Effector memory CD4-positive, alpha-beta T cell (primary cell): ENCODE results near the gene ARHGEF9.

ENCODE experiments used
- DNase-seq, 3 donors: peaks; one replicate each; pipeline ENCODE4 v3.0.0-alpha.2; 2020
- H3K27ac ChIP-seq: 2 replicates; pipeline ENCODE4 v1.7.0; 2013; ENCODE audit warnings: mild to moderate bottlenecking, low read length, moderate library complexity; ENCODE audit not compliant: insufficient read depth, poor library complexity, severe bottlenecking
- H3K27me3 ChIP-seq: replicated peaks from 2 replicates; pipeline ENCODE4 v1.7.0; 2013; ENCODE audit warnings: mild to moderate bottlenecking, low read length; ENCODE audit not compliant: insufficient read depth, control insufficient read depth, poor library complexity, severe bottlenecking
- H3K36me3 ChIP-seq: 2 replicates; pipeline ENCODE4 v1.7.0; 2013; ENCODE audit warnings: mild to moderate bottlenecking, low read length, moderate library complexity; ENCODE audit not compliant: control insufficient read depth, insufficient read depth
- H3K4me1 ChIP-seq: 2 replicates; pipeline ENCODE4 v1.7.0; 2013; ENCODE audit warnings: low read length, mild to moderate bottlenecking; ENCODE audit not compliant: control insufficient read depth, insufficient read depth, poor library complexity, severe bottlenecking
- H3K4me3 ChIP-seq: 2 replicates; pipeline ENCODE4 v1.7.0; 2013; ENCODE audit warnings: low read length, low read depth, mild to moderate bottlenecking; ENCODE audit not compliant: insufficient read depth, poor library complexity, severe bottlenecking
- H3K9me3 ChIP-seq: 2 replicates; pipeline ENCODE4 v1.7.0; 2013; ENCODE audit warnings: mild to moderate bottlenecking, low read length, moderate library complexity; ENCODE audit not compliant: control insufficient read depth

The ARHGEF9 gene

DNA sequence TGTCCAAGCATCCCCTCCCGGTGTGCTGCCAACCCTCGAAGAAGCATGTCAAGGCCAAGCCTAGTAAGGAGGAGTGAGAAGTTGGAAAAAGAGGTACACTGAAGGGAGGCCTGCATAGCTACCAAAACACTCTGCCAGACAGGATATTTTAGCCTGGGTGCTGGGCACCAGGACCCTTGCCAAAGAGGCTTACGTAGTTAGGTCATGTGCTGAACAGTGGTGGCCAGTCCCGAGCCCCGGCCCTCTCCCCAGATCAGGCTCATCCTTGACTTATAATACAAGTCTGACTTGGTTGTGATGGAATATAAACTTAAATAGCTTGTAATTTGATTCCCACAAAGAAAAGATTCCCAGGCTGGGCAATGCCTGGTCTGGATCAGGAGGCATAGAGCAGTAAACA, 149.3 kb downstream of the ARHGEF9 start:
- no peak for DNase-seq
- Histone ChIP-seq H3K9me3 (no peaks in the 10 kb centered on the region), H3K4me1 (no peaks in the 10 kb centered on the region), H3K36me3 (no peaks in the 10 kb centered on the region), H3K27ac (no peak overlapping the region), H3K27me3 (no peaks in the 10 kb centered on the region), H3K4me3 (no peak overlapping the region)

DNA sequence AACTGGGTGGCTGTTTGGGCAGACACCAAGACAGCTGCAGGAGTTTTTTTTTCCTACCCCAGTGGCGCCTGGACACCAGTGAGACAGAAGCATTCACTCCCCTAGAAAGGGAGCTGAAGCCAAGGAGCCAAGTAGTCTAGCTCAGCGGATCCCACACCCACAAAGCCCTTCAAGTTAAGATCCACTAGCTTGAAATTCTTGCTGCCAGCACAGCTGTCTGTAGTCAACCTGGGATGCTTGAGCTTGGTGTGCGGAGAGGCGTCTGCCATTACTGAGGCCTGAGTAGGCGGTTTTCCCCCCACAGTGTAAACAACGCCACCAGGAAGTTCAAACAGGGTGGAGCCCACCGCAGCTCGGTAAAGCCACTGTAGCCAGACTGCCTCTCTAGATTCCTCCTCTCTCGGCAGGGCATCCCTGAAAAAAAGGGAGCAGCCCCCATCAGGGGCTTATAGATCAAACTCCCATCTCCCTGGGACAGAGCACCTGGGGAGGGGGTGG, 171.4 kb downstream of the ARHGEF9 start:
- H3K36me3 ChIP-seq: no peaks in the 10 kb centered on the region
- H3K27me3 ChIP-seq: no peaks in the 10 kb centered on the region
- no peaks in the 10 kb centered on the region for H3K4me1 ChIP-seq
- DNase-seq: no peak
- no peak overlapping the region for H3K27ac ChIP-seq
- no peaks in the 10 kb centered on the region for H3K9me3 ChIP-seq
- H3K4me3 ChIP-seq: no peak overlapping the region

DNA sequence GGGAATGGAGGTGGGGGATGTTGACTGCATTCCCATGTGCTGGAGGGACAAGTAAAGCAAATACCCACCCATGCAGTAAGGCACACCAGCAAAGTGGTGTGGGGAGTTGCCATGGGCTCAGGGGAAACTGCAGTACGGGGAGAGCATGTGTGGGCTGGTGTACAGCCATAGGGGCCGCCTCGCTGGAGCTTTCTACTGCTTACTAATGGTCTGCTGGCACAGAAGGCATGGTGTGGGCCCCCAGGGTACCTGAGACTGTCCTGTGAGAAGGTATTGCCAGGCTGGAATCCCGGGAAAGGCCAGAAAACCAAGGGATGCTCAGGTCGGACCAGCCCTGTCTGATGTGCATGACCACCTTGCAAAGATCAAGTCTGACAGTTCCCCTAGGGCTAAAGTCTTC, 199.1 kb downstream of the ARHGEF9 start:
- Histone ChIP-seq H3K9me3 (no peaks in the 10 kb centered on the region), H3K27ac (no peak overlapping the region), H3K4me3 (no peak overlapping the region), H3K4me1 (no peaks in the 10 kb centered on the region), H3K36me3 (no peaks in the 10 kb centered on the region), H3K27me3 (no peaks in the 10 kb centered on the region)
- DNase-seq: no peak
